DOHH2 (cell line): ENCODE results near the gene ALDH18A1.

Experiments used
- H3F3A ChIP-seq: fragments of 200-600 bp; sonication (generic), shearing (Covaris generic); 2 replicates; pipeline ENCODE4 v1.6.0; 2016; ENCODE audit warnings: antibody characterized with exemption, mild to moderate bottlenecking; ENCODE audit not compliant: control insufficient read depth, insufficient read depth
- H3K27ac ChIP-seq: fragments of 200-600 bp; sonication (generic); 2 replicates; pipeline ENCODE4 v1.5.1; 2014; ENCODE audit warnings: low read depth, mild to moderate bottlenecking, low read length, moderate library complexity
- H3K27me3 ChIP-seq: fragments of 200-600 bp; sonication (generic); 2 replicates; pipeline ENCODE4 v1.6.1; 2014; ENCODE audit warnings: mild to moderate bottlenecking, low read length, mixed read lengths; ENCODE audit not compliant: control insufficient read depth
- H3K36me3 ChIP-seq: fragments of 200-600 bp; sonication (generic); 2 replicates; pipeline ENCODE4 v1.6.1; 2014; ENCODE audit warnings: mild to moderate bottlenecking, low read length, moderate library complexity, mixed read lengths; ENCODE audit not compliant: control insufficient read depth
- H3K4me1 ChIP-seq: fragments of 200-600 bp; sonication (generic); 2 replicates; pipeline ENCODE4 v1.6.1; 2014; ENCODE audit warnings: mild to moderate bottlenecking, low read length, mixed read lengths; ENCODE audit not compliant: control insufficient read depth
- H3K4me2 ChIP-seq: fragments of 200-600 bp; sonication (generic); 2 replicates; pipeline ENCODE4 v1.6.0; 2014; ENCODE audit warnings: mild to moderate bottlenecking, low read length, moderate library complexity
- H3K4me3 ChIP-seq: fragments of 200-600 bp; sonication (generic); 2 replicates; pipeline ENCODE4 v1.5.1; 2014; ENCODE audit warnings: mild to moderate bottlenecking, low read length, mixed read lengths
- H3K79me2 ChIP-seq: fragments of 200-600 bp; sonication (generic); 2 replicates; pipeline ENCODE4 v1.6.1; 2014; ENCODE audit warnings: mild to moderate bottlenecking, low read length, mixed read lengths; ENCODE audit not compliant: control insufficient read depth
- H3K9me2 ChIP-seq: fragments of 200-600 bp; sonication (generic); replicated peaks from 2 replicates; pipeline ENCODE4 v1.6.1; 2014; ENCODE audit warnings: mild to moderate bottlenecking, low read length, mixed read lengths; ENCODE audit not compliant: control insufficient read depth
- H3K9me3 ChIP-seq: fragments of 200-600 bp; sonication (generic); 2 replicates; pipeline ENCODE4 v1.6.1; 2014; ENCODE audit warnings: antibody characterized with exemption, low read length, mixed read lengths; ENCODE audit not compliant: control insufficient read depth, insufficient read depth
- H4K20me1 ChIP-seq: fragments of 200-600 bp; sonication (generic); 2 replicates; pipeline ENCODE4 v1.6.0; 2014; ENCODE audit warnings: low read depth, mild to moderate bottlenecking, antibody characterized with exemption, low read length, moderate library complexity; ENCODE audit not compliant: control insufficient read depth, insufficient read depth
- EZH2phosphoT487 ChIP-seq: fragments of 200-600 bp; sonication (generic); IDR thresholded peaks from 2 replicates; pipeline ENCODE4 v1.6.1; 2017; ENCODE audit warnings: borderline replicate concordance, mild to moderate bottlenecking, antibody characterized with exemption, low read length, moderate library complexity, mixed read lengths
- TF ChIP-seq, protein P1 (sequence below): fragments of 200-600 bp; sonication (generic); IDR thresholded peaks from one replicate; pipeline ENCODE4 v1.5.1; 2014; ENCODE audit warnings: antibody characterized with exemption, mild to moderate bottlenecking, low read depth, low read length; ENCODE audit not compliant: poor library complexity, severe bottlenecking

The ALDH18A1 gene

DNA sequence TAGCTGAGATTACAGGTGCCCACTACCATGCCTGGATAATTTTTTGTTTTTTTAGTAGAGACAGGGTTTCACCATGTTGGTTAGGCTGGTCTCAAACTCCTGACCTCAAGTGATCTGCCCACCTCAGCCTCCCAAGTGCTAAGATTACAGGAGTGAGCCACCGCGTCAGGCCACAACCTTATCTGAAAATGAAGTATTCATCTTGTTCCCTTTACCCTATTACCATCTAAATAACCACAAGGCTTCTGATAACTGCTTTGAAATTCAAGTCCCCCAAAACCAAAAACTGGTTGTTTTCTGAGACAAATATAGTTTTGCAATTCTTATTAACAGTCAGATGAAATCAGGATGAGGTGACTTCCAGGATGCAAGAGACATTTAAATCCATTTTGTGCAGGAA, 34.8 kb upstream of the ALDH18A1 start:
- Histone ChIP-seq H3K9me3 (no peaks in the 10 kb centered on the region), H3K79me2 (peaks cover 49% of the 10 kb centered on the region), H3K27me3 (no peaks in the 10 kb centered on the region), H3K4me1 (peaks cover 26% of the 10 kb centered on the region), H3K36me3 (peaks cover 68% of the 10 kb centered on the region), H3K4me3 (no peak overlapping the region), H3F3A (0 out of 2 replicates have a peak, but pooled peaks cover 9% of the 10 kb centered on the region), H3K27ac (no peak overlapping the region), H3K9me2 (no peaks in the 10 kb centered on the region), H4K20me1 (no peaks in the 10 kb centered on the region), H3K4me2 (peak overlapping the region; percentile 99)
- TF ChIP-seq EZH2phosphoT487: no peak
- TF ChIP-seq, protein P1, sequence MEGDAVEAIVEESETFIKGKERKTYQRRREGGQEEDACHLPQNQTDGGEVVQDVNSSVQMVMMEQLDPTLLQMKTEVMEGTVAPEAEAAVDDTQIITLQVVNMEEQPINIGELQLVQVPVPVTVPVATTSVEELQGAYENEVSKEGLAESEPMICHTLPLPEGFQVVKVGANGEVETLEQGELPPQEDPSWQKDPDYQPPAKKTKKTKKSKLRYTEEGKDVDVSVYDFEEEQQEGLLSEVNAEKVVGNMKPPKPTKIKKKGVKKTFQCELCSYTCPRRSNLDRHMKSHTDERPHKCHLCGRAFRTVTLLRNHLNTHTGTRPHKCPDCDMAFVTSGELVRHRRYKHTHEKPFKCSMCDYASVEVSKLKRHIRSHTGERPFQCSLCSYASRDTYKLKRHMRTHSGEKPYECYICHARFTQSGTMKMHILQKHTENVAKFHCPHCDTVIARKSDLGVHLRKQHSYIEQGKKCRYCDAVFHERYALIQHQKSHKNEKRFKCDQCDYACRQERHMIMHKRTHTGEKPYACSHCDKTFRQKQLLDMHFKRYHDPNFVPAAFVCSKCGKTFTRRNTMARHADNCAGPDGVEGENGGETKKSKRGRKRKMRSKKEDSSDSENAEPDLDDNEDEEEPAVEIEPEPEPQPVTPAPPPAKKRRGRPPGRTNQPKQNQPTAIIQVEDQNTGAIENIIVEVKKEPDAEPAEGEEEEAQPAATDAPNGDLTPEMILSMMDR: no peak

GRCh38 chr10:95688648-95689047, 32.1 kb upstream of the ALDH18A1 start:
- Histone ChIP-seq H3K27me3 (no peaks in the 10 kb centered on the region), H3K4me3 (no peak overlapping the region), H3K79me2 (peaks cover 48% of the 10 kb centered on the region), H3K4me2 (no peak overlapping the region), H3K9me3 (no peaks in the 10 kb centered on the region), H3K9me2 (no peaks in the 10 kb centered on the region), H3F3A (no peaks in the 10 kb centered on the region), H3K27ac (no peak overlapping the region), H3K36me3 (peaks cover 91% of the 10 kb centered on the region), H3K4me1 (peaks cover 19% of the 10 kb centered on the region), H4K20me1 (no peaks in the 10 kb centered on the region)
- TF ChIP-seq EZH2phosphoT487: no peak
- TF ChIP-seq, protein P1: peak; percentile 20

DNA sequence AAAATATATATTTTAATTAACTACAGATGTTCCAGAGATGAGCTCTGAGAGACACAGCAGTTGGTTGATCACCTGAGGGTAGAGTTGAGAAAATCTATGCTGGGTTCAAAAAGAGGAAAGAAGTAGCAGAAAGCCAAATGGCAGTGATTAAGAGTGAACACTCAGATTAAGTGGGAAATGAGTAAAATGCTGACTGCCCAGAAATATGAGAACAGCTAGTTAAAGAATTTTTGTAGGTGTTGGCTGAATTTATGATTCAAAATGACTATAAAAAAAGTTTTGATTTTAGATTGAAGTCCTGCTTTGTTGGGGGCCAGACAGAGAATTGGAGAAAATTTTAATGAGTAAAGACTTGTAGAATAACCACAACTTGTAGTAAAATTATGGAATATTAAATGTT, 27.5 kb upstream of the ALDH18A1 start:
- no peak for TF ChIP-seq EZH2phosphoT487
- TF ChIP-seq, protein P1: no peak
- no peaks in the 10 kb centered on the region for H3K27me3 ChIP-seq
- H4K20me1 ChIP-seq: no peaks in the 10 kb centered on the region
- H3K79me2 ChIP-seq: peaks cover 4% of the 10 kb centered on the region
- no peaks in the 10 kb centered on the region for H3K9me3 ChIP-seq
- H3K4me1 ChIP-seq: no peaks in the 10 kb centered on the region
- H3K36me3 ChIP-seq: peaks cover 83% of the 10 kb centered on the region
- H3K9me2 ChIP-seq: no peaks in the 10 kb centered on the region
- no peak overlapping the region for H3K4me3 ChIP-seq
- H3K27ac ChIP-seq: no peak overlapping the region
- H3F3A ChIP-seq: no peaks in the 10 kb centered on the region
- H3K4me2 ChIP-seq: no peak overlapping the region
